NAMALWA (cell line): ENCODE data around the gene APLP2.
"Not testable (repeated sequence)": the region's sequence is repeated elsewhere in the genome, so short reads cannot be mapped to it uniquely, and the experiment has no call there.

Experiments
- DNase-seq: peaks from one replicate; pipeline ENCODE4 v3.0.0-alpha.2; 2015; ENCODE audit warnings: low spot score

The APLP2 gene

GRCh38 chr11:130091169-130091568 lies 21.5 kb downstream of the APLP2 start:
- not testable (repeated sequence) for DNase-seq

- DNase-seq = peak; percentile 20
These were observed 23.0 kb downstream of the APLP2 start for GRCh38 chr11:130092661-130093060.

DNA sequence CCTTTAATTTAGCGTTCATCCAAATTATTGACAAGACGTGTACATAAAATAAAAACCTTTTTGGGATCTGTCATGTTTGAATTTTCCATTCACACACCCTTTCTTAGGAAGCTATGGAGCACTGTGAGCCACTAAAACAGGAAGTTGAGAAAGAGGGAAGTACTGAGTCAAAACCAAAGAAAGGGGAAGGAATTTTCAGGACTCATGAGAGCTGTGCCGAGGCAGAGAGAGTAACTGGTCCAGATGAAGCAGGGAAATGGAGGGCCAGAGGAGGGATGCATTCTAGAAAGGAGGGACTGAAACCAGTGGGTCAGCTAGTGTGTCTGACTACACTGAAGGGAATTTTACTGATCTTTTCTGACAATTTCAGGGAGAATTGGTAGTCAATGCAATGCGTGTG lies 24.9 kb downstream of the APLP2 start:
- DNase-seq = no peak

DNA sequence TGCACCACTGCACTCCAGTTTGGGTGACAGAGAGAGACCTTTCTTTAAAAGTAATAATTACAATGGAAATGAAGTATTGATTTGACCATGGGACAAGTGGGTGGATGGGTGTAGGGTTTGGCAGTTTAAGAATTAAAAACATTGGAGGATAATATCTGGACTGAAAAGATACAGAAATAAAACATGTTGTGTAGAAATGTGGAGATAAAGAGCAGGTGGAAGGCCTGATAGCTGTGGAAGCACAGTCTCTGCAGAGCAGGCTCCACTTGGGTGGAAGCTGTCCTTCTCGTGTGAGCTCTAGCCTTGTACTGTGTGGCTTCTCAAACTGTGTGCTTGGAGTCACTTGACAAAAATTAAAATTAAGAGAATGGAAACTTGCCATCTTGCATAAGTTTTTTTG lies 25.6 kb downstream of the APLP2 start:
- DNase-seq = no peak

DNA sequence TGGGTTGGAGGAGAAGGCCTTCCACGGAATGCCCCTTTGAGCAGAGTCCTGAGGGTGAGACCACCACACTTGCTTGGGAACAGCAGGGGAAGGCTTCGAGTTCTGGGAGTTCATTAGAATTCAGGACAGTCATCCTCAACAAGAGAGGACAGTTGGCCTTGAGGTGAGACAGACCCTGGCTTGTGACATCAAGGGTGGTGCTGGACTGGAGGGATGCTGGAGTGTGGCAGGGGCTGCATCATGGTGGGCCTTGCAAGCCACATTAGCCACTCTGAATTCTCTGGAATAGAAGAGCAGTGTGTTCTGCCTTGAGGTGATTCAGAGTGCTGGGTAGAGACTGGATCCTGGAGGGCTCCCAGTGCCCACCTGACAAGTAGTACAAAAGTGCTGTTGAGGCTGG lies 26.3 kb downstream of the APLP2 start:
- no peak for DNase-seq

GRCh38 chr11:130096823-130097222 lies 27.1 kb downstream of the APLP2 start:
- DNase-seq = no peak

DNA sequence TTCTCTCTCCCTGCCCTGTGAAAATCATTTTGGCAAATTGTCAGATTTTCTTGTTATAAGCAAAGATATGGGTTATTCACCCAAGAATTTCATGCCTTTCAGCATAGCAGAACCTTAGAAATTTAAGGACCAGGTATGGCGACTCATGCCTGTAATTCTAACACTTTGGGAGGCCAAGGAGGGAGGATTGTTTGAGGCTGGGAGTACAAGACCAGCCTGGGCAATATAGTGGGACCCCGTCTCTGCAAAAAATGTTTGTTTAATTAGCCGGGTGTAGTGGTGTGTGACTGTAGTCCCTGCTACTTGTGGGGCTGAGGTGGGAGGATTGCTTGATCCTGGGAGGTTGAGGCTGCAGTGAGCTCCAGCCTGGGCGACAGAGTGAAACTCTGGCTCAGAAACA lies 27.6 kb downstream of the APLP2 start:
- no peak for DNase-seq

DNA sequence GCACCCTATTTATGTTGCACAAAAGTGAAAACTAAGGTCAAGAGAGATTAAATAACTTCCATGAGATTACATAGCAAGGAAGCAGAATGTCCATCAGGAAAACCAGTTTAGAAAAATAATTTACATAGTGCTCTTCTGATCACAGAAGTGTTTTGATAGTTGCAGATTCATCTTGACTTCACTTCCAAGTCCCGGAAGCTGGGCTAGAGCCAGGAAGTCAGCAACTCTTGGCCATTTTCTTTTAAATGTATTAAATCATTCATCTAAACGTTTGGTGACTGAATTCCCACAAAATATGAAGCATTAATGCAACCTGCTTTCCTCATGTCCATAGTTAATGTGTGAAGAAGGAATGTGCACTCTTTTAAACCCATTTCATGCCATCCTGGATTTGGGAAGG lies 29.7 kb downstream of the APLP2 start:
- DNase-seq = no peak

DNA sequence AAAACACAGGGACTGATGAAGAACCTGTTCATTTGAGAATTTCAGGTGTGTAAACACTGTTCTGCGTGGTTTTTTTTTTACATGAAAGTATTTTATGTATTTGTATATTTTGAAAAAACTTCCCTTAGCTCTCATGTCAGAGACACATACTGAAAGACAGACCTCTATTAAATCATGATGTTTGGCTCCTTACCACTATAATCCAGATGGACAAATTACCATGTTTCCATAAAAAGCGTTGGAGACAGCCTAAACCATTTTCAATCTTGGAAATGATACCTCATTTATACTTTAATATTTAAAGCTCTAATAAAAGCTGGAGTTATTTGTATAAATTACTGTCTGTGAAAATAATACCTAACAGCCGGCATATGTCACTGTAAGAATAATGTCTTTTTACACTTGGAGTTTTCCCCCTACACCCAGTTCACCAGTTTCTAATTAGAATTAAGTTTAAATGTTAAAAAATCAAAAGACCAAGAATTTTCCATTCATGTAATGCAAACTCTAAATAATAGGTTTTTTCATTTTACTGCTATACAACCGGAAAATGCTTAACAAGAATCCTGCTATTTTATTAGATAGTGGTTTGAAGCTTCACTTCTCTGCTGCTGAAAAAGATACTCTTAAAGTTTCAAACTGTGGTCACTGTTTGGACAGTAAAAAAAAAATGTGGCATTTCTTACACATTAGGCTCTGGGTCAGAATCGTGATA lies 30.8 kb downstream of the APLP2 start:
- DNase-seq = no peak

- DNase-seq = no peak
These were observed 32.0 kb downstream of the APLP2 start for GRCh38 chr11:130101661-130102060.

- no peak for DNase-seq
These were observed 32.9 kb downstream of the APLP2 start for GRCh38 chr11:130102301-130103249.

- DNase-seq = no peak
These were observed 33.7 kb downstream of the APLP2 start for GRCh38 chr11:130103296-130103814.

DNA sequence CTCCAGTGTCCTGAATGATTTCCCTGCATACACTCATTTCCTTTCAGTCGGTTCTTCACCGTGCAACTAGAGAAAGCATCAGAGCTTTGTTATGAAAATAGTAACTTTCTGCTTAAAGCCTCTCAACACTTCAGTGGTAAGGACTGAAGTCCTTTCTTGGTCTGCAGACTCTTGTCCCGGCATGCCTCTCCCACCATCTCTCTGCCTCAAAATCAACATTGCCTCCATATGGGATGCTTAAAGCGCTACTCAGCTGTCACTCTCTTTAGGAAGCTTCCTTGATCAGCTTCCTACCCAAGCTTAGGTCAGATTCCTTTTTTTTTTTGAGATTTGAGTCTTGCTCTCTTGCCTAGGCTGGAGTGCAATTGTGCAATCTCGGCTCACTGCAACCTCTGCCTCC lies 36.7 kb downstream of the APLP2 start:
- DNase-seq = no peak

DNA sequence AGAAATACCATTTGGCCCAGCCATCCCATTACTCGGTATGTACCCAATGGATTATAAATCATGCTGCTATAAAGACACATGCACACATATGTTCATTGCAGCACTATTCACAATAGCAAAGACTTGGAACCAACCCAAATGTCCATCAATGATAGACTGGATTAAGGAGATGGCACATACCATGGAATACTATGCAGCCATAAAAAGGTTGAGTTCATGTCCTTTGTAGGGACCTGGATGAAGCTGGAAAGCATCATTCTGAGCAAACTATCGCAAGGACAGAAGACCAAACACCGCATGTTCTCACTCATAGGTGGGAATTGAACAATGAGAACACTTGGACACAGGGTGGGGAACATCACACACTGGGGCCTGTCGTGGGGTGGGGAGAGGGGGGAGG lies 39.0 kb downstream of the APLP2 start:
- not testable (repeated sequence) for DNase-seq

DNA sequence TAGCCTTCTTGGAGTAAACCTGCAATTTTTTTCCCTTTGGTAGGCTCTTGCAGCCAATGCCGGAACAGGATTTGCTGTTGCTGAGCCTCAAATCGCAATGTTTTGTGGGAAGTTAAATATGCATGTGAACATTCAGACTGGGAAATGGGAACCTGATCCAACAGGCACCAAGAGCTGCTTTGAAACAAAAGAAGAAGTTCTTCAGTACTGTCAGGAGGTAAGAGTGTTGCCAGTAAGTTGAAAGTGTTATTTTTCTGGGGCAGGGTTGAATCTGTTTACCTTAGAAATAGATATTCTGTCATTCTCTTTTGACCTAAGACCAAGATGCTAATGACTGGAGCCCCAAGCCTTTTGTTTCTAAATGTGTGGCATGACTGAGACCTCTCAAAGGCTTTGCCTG lies 39.7 kb downstream of the APLP2 start:
- no peak for DNase-seq

GRCh38 chr11:130110339-130111108 lies 40.8 kb downstream of the APLP2 start:
- no peak for DNase-seq

- no peak for DNase-seq
These were observed 42.6 kb downstream of the APLP2 start for GRCh38 chr11:130112071-130112830.

DNA sequence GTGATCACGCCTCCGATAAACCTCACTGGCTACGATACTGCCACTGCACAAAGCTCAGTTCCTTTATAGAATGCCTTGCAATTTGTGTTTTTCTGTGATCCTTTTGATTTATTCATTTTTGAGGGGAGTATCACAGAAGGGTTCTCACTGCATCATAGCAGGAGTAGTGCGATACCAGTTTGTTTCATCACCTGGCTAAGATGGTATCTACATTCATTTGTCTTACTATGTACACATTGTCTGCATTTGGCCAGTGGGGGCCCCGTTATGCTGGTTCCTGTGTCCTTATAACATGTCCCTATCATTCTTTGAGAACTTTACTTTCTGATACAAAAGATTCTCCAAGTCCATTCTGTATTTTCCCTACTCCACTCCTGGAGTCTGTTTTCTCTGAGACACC lies 44.6 kb downstream of the APLP2 start:
- DNase-seq = no peak

GRCh38 chr11:130114726-130115125 lies 45.0 kb downstream of the APLP2 start:
- no peak for DNase-seq

DNA sequence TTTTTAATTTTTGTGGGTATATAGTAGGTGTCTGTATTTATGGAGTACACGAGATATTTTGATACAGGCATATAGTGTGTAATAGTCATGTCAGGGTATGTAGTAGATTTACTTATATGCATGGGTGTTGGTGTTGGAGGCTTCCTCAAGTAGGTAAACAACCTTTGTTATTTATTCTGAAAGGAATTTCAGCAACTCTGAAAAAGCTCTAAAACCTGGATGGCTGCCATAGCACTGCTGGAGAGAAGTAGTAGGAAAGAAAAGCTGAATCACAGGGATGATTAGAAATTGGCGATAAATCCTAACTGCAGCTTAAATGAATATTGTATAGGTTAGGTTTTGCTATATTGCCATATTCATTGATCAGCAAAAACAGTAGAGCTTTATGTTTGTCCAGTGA lies 45.5 kb downstream of the APLP2 start:
- no peak for DNase-seq

GRCh38 chr11:130118165-130118564 lies 48.5 kb downstream of the APLP2 start:
- DNase-seq = peak; percentile 62
